Stomach smooth muscle (tissue), 2 donors: ENCODE results near the gene DEFB126.

Experiments used
- H3K27ac ChIP-seq: one replicate; pipeline ENCODE4 v1.7.0; 2013; ENCODE audit warnings: mild to moderate bottlenecking, low read length, inconsistent platforms
- H3K27me3 ChIP-seq, 2 donors: one replicate each; pipeline ENCODE4 v1.7.0; 2013; ENCODE audit warnings: low read length in 2 of 2; ENCODE audit not compliant: insufficient read depth in 2 of 2, control insufficient read depth in 1 of 2
- H3K36me3 ChIP-seq, 2 donors: one replicate each; pipeline ENCODE4 v1.7.0; 2013; ENCODE audit warnings: low read length in 2 of 2; ENCODE audit not compliant: control insufficient read depth in 2 of 2, insufficient read depth in 2 of 2
- H3K4me1 ChIP-seq: one replicate; pipeline ENCODE4 v1.7.0; 2013; ENCODE audit warnings: low read length; ENCODE audit not compliant: control insufficient read depth, insufficient read depth
- H3K4me3 ChIP-seq, 2 donors: one replicate each; pipeline ENCODE4 v1.7.0; 2013; ENCODE audit warnings: low read length in 2 of 2
- H3K9ac ChIP-seq, 2 donors: one replicate each; pipeline ENCODE4 v1.7.0; 2013; ENCODE audit warnings: low read length in 2 of 2, mild to moderate bottlenecking in 1 of 2
- H3K9me3 ChIP-seq, 2 donors: one replicate each; pipeline ENCODE4 v1.7.0; 2013; ENCODE audit warnings: low read length in 2 of 2; ENCODE audit not compliant: control insufficient read depth in 2 of 2
- donor health status: healthy.
- donor health status: Pancreatic carcinoma.

Gene DEFB126

GRCh38 chr20:152131-152530 is 9.7 kb downstream of the DEFB126 start:
- Histone ChIP-seq H3K4me3 (no peak overlapping the region), H3K27me3 (peaks cover 0 to 1% of the 10 kb centered on the region in 2 donors), H3K36me3 (no peaks in the 10 kb centered on the region), H3K9me3 (no peaks in the 10 kb centered on the region), H3K9ac (no peak overlapping the region), H3K4me1 (no peaks in the 10 kb centered on the region), H3K27ac (no peak overlapping the region)

GRCh38 chr20:157154-157553 is 14.8 kb downstream of the DEFB126 start, which contains the start of gene DEFB127:
TSS of gene DEFB127 (plus strand) at chr20:157454. CDS start at chr20:157545, 91 bp downstream.
- H3K4me1 ChIP-seq: no peaks in the 10 kb centered on the region
- H3K27me3 ChIP-seq: peaks cover 0 to 3% of the 10 kb centered on the region in 2 donors
- H3K9ac ChIP-seq: no peak within 1 kb of the TSS
- H3K36me3 ChIP-seq: no peaks in the 10 kb centered on the region
- H3K9me3 ChIP-seq: no peaks in the 10 kb centered on the region
- no peak within 1 kb of the TSS for H3K27ac ChIP-seq
- H3K4me3 ChIP-seq: no peak within 1 kb of the TSS

- no peaks in the 10 kb centered on the region for H3K27me3 ChIP-seq
- no peaks in the 10 kb centered on the region for H3K9me3 ChIP-seq
- no peak overlapping the region for H3K9ac ChIP-seq
- H3K36me3 ChIP-seq: no peaks in the 10 kb centered on the region
- no peak overlapping the region for H3K4me3 ChIP-seq
- no peak overlapping the region for H3K27ac ChIP-seq
- no peaks in the 10 kb centered on the region for H3K4me1 ChIP-seq
Observed at GRCh38 chr20:164618-165017, 22.2 kb downstream of the DEFB126 start.

GRCh38 chr20:168876-169275 is 26.5 kb downstream of the DEFB126 start:
- Histone ChIP-seq H3K9me3 (no peaks in the 10 kb centered on the region), H3K4me1 (no peaks in the 10 kb centered on the region), H3K4me3 (no peak overlapping the region), H3K9ac (no peak overlapping the region), H3K27me3 (no peaks in the 10 kb centered on the region), H3K36me3 (no peaks in the 10 kb centered on the region), H3K27ac (no peak overlapping the region)

DNA sequence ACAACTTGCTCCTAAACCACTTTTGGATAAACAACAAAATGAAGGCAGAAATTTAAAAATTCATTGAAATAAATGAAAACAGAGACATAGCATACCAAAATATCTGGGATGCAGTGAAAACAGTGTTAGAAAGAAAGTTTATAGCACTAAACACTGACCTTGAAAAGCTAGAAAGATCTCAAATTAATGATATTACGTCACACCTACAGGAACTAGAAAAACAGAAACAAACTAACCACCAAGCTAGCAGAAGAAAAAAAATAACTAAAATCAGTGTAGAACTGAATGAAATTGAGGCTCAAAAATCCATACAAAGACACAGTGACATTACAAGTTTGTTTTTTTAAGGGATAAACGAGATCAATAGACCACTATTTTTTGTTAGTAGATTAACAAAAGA is 41.9 kb downstream of the DEFB126 start:
- no peak overlapping the region for H3K4me3 ChIP-seq
- peaks cover 0 to 3% of the 10 kb centered on the region in 2 donors for H3K27me3 ChIP-seq
- no peaks in the 10 kb centered on the region for H3K36me3 ChIP-seq
- no peak overlapping the region for H3K27ac ChIP-seq
- no peaks in the 10 kb centered on the region for H3K4me1 ChIP-seq
- no peak overlapping the region for H3K9ac ChIP-seq
- no peaks in the 10 kb centered on the region for H3K9me3 ChIP-seq

- Histone ChIP-seq H3K4me3 (no peak overlapping the region), H3K27me3 (peaks cover 0 to 3% of the 10 kb centered on the region in 2 donors), H3K9me3 (no peaks in the 10 kb centered on the region), H3K27ac (no peak overlapping the region), H3K9ac (no peak overlapping the region), H3K4me1 (no peaks in the 10 kb centered on the region), H3K36me3 (no peaks in the 10 kb centered on the region)
Observed at GRCh38 chr20:187733-188132, 45.3 kb downstream of the DEFB126 start.

DNA sequence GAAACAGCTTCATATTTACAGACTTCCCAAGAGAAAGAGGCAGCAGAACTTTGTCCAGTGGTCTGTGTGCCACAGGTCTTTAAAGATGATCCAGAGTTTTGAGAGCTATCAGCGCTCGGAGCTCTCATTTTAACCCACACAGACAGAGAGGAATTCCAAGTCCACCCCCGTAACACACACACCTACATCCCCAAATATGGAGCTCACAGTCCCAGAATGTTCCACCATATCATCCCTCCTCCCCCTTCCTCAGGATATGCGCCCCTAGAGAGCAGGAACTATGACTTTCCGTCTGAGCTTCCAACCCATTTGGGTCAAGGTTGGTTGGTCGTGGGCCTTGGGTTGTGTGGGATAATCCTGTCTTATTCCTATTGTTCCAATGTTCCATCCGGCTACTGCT is 47.2 kb downstream of the DEFB126 start, which contains the start of gene DEFB128:
DEFB128 (minus strand) TSS at position 101 of the 400 bp plus-strand sequence; CDS start at position 13, 88 bp downstream.
- Histone ChIP-seq H3K27me3 (peaks cover 0 to 3% of the 10 kb centered on the region in 2 donors), H3K9me3 (no peaks in the 10 kb centered on the region), H3K27ac (no peak within 1 kb of the TSS), H3K4me3 (no peak within 1 kb of the TSS), H3K4me1 (no peaks in the 10 kb centered on the region), H3K36me3 (no peaks in the 10 kb centered on the region), H3K9ac (no peak within 1 kb of the TSS)
